HepG2 (cell line): ENCODE results near the gene WWP2. TPM values are rescaled to one million over a fixed set of nuclear protein-coding genes. Genes with fewer than 3 reads are reported as not detected.

ENCODE experiments used
- CBX1 ChIP-seq: IDR thresholded peaks from one replicate; pipeline ENCODE4 v1.6.1; 2016; ENCODE audit warnings: antibody characterized with exemption, low read depth
- CCDC6 ChIP-seq: sonication (generic); formaldehyde crosslinking; IDR thresholded peaks from 2 replicates; pipeline ENCODE4 v1.8.1; 2022; ENCODE audit warnings: mild to moderate bottlenecking, missing genetic modification reagents, moderate library complexity
- CEBPB ChIP-seq: IDR thresholded peaks from 2 replicates; pipeline ENCODE4 v1.6.1; 2011; ENCODE audit warnings: low read depth, low read length, improper control_type of control experiment, borderline replicate concordance
- CHD4 ChIP-seq: fragments of 200-600 bp; sonication (generic); IDR thresholded peaks from 2 replicates; pipeline ENCODE4 v1.7.0; 2017; ENCODE audit warnings: mild to moderate bottlenecking, low read length, borderline replicate concordance
- ETV5 ChIP-seq: IDR thresholded peaks from 2 replicates; pipeline ENCODE4 v1.6.1; 2018; ENCODE audit warnings: missing biosample characterization, missing genetic modification reagents, inconsistent platforms, borderline replicate concordance
- HMG20B ChIP-seq: conservative IDR thresholded peaks from 2 replicates; pipeline ENCODE4 v1.6.1; 2016; ENCODE audit warnings: missing genetic modification reagents, missing compliant biosample characterization
- MIER3 ChIP-seq: IDR thresholded peaks from 2 replicates; pipeline ENCODE4 v1.6.1; 2016; ENCODE audit warnings: missing compliant biosample characterization, borderline replicate concordance
- MTF1 ChIP-seq: sonication (generic); formaldehyde crosslinking; IDR thresholded peaks from 2 replicates; pipeline ENCODE4 v1.5.0; 2020; ENCODE audit warnings: missing genetic modification reagents
- NCOA5 ChIP-seq: sonication (generic); formaldehyde crosslinking; IDR thresholded peaks from 2 replicates; pipeline ENCODE4 v1.4.0; 2020; ENCODE audit warnings: missing genetic modification reagents
- NFRKB ChIP-seq: fragments of 450-650 bp; IDR thresholded peaks from 2 replicates; pipeline ENCODE4 v1.6.1; 2017
- PLRG1 ChIP-seq: fragments of 450-650 bp; conservative IDR thresholded peaks from 2 replicates; pipeline ENCODE4 v1.6.1; 2016
- ZMYM3 ChIP-seq: sonication (generic); formaldehyde crosslinking; IDR thresholded peaks from 2 replicates; pipeline ENCODE4 v1.5.1; 2020; ENCODE audit warnings: mild to moderate bottlenecking, missing genetic modification reagents
- ZNF317 ChIP-seq: sonication (generic); formaldehyde crosslinking; IDR thresholded peaks from 2 replicates; pipeline ENCODE4 v1.5.0; 2020; ENCODE audit warnings: mild to moderate bottlenecking, missing genetic modification reagents
- ZNF329 ChIP-seq: sonication (generic); formaldehyde crosslinking; IDR thresholded peaks from 2 replicates; pipeline ENCODE4 v1.9.0; 2021; ENCODE audit warnings: low read depth, mild to moderate bottlenecking, missing genetic modification reagents
- ZNF510 ChIP-seq: sonication (generic); formaldehyde crosslinking; IDR thresholded peaks from 2 replicates; pipeline ENCODE4 v1.4.0; 2020; ENCODE audit warnings: low read depth, mild to moderate bottlenecking, missing genetic modification reagents
- ZNF619 ChIP-seq: sonication (generic); formaldehyde crosslinking; IDR thresholded peaks from 2 replicates; pipeline ENCODE4 v1.4.0; 2020; ENCODE audit warnings: mild to moderate bottlenecking, missing genetic modification reagents
- ZNF652 ChIP-seq: IDR thresholded peaks from 2 replicates; pipeline ENCODE4 v1.6.1; 2016; ENCODE audit warnings: low read depth, borderline replicate concordance
- ZNF670 ChIP-seq: sonication (generic); formaldehyde crosslinking; IDR thresholded peaks from 2 replicates; pipeline ENCODE4 v1.8.0; 2022; ENCODE audit warnings: mild to moderate bottlenecking, missing genetic modification reagents, borderline replicate concordance
- ZNF766 ChIP-seq: sonication (generic); formaldehyde crosslinking; IDR thresholded peaks from 2 replicates; pipeline ENCODE4 v1.5.0; 2020; ENCODE audit warnings: missing genetic modification reagents, borderline replicate concordance
- ZNF841 ChIP-seq: sonication (generic); formaldehyde crosslinking; IDR thresholded peaks from 2 replicates; pipeline ENCODE4 v1.8.1; 2023; ENCODE audit warnings: missing genetic modification reagents, borderline replicate concordance
- ZSCAN21 ChIP-seq: sonication (generic); formaldehyde crosslinking; IDR thresholded peaks from 2 replicates; pipeline ENCODE4 v1.8.0; 2022; ENCODE audit warnings: mild to moderate bottlenecking, missing genetic modification reagents, moderate library complexity, borderline replicate concordance
- polyA plus RNA-seq, 8 experiments: library from polyadenylated mRNA; depleted of rRNA in 3 of 8; stranded (reverse) in 7 of 8; unstranded in 1 of 8; fragments of >200 nt; fragmentation: Illumina TruSeq in 4 of 8; extraction: Trizol in 4 of 8; gene quantifications; 2 replicates each; pipeline versions ENCODE4 v1.2.1 to v1.2.3, GENCODE V29; 2011 to 2016; ENCODE audit warnings: low read depth in 4 of 8, missing spikeins in 1 of 8, mixed read lengths in 1 of 8; ENCODE audit not compliant: insufficient read depth in 1 of 8
- total RNA-seq, 5 experiments: library from RNA; depleted of rRNA; stranded (reverse); fragments of >200 nt; fragmentation: Illumina TruSeq; extraction: Trizol; gene quantifications; 2 replicates each; pipeline ENCODE4 v1.2.3, GENCODE V29; 2016; ENCODE audit warnings: low read depth in 1 of 5
- TF ChIP-seq, protein P1 (sequence below): sonication (generic); formaldehyde crosslinking; IDR thresholded peaks from 2 replicates; pipeline ENCODE4 v1.4.0; 2020; ENCODE audit warnings: low read depth, mild to moderate bottlenecking, missing genetic modification reagents
- TF ChIP-seq, protein P2 (sequence below): sonication (generic); formaldehyde crosslinking; conservative IDR thresholded peaks from 2 replicates; pipeline ENCODE4 v1.4.0; 2020; ENCODE audit warnings: missing genetic modification reagents
- TF ChIP-seq, protein P3 (sequence below): IDR thresholded peaks from 2 replicates; pipeline ENCODE4 v1.6.1; 2016; ENCODE audit warnings: low read depth, borderline replicate concordance
- TF ChIP-seq, protein P4 (sequence below): sonication (generic); formaldehyde crosslinking; IDR thresholded peaks from 2 replicates; pipeline ENCODE4 v1.9.0; 2022; ENCODE audit warnings: missing genetic modification reagents, mild to moderate bottlenecking, borderline replicate concordance
- TF ChIP-seq, protein P5 (sequence below): sonication (generic); formaldehyde crosslinking; conservative IDR thresholded peaks from 2 replicates; pipeline ENCODE4 v1.8.0; 2022; ENCODE audit warnings: low read depth, missing genetic modification reagents

The WWP2 gene
- total and polyA plus RNA-seq, 2 of the 13 experiments (the other 11 are each of a cell fraction or from before 2014, with no cell fraction given): 11.4 to 28.2 TPM

DNA sequence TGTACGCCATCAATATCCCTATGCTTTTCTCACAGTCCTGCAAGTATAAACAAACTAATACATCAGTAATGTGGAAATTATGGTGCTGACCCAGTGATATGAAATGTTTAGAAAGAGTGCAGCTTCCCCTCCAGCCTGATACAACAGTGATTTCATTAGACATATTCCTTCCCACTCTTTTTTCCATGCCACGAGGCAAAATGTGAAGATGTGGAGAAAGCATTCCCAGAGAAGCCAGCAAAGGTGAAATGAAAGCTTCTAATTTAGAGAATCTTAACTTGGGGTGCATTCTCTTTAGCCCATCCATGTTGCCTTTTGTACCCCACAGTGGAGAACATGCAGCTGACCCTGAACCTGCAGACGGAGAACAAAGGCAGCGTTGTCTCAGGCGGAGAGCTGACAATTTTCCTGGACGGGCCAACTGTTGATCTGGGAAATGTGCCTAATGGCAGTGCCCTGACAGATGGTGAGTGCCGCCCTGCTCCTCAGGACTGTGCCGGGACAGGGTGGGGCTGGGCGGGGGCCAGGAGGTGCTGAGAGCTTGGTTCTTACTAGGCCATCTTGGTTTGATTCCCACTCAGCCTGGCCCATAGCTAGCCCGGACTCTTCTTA, 77.8 kb downstream of the WWP2 start (continued):
- TF ChIP-seq, protein P1, sequence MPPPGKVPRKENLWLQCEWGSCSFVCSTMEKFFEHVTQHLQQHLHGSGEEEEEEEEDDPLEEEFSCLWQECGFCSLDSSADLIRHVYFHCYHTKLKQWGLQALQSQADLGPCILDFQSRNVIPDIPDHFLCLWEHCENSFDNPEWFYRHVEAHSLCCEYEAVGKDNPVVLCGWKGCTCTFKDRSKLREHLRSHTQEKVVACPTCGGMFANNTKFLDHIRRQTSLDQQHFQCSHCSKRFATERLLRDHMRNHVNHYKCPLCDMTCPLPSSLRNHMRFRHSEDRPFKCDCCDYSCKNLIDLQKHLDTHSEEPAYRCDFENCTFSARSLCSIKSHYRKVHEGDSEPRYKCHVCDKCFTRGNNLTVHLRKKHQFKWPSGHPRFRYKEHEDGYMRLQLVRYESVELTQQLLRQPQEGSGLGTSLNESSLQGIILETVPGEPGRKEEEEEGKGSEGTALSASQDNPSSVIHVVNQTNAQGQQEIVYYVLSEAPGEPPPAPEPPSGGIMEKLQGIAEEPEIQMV (CRISPR knock-in tag): 0 out of 2 replicates have a peak, but pooled peaks have one; percentile 1
- TF ChIP-seq ZNF766 (CRISPR knock-in tag) (no peak), HMG20B (0 out of 2 replicates have a peak, but pooled peaks have one; percentile 40), PLRG1 (no peak), ZSCAN21 (CRISPR knock-in tag) (peak; percentile 99), ZNF329 (CRISPR knock-in tag) (no peak), ZNF317 (CRISPR knock-in tag) (peak; percentile 91; the same call in 1 of the 2 replicates), CBX1 (no peak), ZNF510 (CRISPR knock-in tag) (no peak), ZNF619 (CRISPR knock-in tag) (no peak), CCDC6 (CRISPR knock-in tag) (no peak), CHD4 (peak; percentile 84; the same call in 1 of the 2 replicates), CEBPB (no peak), MTF1 (CRISPR knock-in tag) (no peak), ETV5 (no peak; the same call in 1 of the 2 replicates), NCOA5 (CRISPR knock-in tag) (no peak), ZMYM3 (CRISPR knock-in tag) (peak; percentile 54; the same call in 1 of the 2 replicates), ZNF841 (CRISPR knock-in tag) (no peak), ZNF652 (no peak), MIER3 (CRISPR knock-in tag) (peak; percentile 41; the same call in 1 of the 2 replicates), NFRKB (no peak), ZNF670 (CRISPR knock-in tag) (no peak)
- TF ChIP-seq, protein P2, sequence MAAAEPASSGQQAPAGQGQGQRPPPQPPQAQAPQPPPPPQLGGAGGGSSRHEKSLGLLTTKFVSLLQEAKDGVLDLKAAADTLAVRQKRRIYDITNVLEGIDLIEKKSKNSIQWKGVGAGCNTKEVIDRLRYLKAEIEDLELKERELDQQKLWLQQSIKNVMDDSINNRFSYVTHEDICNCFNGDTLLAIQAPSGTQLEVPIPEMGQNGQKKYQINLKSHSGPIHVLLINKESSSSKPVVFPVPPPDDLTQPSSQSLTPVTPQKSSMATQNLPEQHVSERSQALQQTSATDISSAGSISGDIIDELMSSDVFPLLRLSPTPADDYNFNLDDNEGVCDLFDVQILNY (CRISPR knock-in tag): no peak
- TF ChIP-seq, protein P3, sequence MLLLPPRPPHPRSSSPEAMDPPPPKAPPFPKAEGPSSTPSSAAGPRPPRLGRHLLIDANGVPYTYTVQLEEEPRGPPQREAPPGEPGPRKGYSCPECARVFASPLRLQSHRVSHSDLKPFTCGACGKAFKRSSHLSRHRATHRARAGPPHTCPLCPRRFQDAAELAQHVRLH (CRISPR knock-in tag): no peak
- TF ChIP-seq, protein P4, sequence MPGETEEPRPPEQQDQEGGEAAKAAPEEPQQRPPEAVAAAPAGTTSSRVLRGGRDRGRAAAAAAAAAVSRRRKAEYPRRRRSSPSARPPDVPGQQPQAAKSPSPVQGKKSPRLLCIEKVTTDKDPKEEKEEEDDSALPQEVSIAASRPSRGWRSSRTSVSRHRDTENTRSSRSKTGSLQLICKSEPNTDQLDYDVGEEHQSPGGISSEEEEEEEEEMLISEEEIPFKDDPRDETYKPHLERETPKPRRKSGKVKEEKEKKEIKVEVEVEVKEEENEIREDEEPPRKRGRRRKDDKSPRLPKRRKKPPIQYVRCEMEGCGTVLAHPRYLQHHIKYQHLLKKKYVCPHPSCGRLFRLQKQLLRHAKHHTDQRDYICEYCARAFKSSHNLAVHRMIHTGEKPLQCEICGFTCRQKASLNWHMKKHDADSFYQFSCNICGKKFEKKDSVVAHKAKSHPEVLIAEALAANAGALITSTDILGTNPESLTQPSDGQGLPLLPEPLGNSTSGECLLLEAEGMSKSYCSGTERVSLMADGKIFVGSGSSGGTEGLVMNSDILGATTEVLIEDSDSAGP (CRISPR knock-in tag): 0 out of 2 replicates have a peak, but pooled peaks have one; percentile 25
- TF ChIP-seq, protein P5, sequence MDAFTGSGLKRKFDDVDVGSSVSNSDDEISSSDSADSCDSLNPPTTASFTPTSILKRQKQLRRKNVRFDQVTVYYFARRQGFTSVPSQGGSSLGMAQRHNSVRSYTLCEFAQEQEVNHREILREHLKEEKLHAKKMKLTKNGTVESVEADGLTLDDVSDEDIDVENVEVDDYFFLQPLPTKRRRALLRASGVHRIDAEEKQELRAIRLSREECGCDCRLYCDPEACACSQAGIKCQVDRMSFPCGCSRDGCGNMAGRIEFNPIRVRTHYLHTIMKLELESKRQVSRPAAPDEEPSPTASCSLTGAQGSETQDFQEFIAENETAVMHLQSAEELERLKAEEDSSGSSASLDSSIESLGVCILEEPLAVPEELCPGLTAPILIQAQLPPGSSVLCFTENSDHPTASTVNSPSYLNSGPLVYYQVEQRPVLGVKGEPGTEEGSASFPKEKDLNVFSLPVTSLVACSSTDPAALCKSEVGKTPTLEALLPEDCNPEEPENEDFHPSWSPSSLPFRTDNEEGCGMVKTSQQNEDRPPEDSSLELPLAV (CRISPR knock-in tag): no peak
